SW 1271 (cell line): ENCODE results near the gene NFKBIL1.
"Not testable (repeated sequence)": the region's sequence is repeated elsewhere in the genome, so short reads cannot be mapped to it uniquely, and the experiment has no call there.

Experiments used
- DNase-seq, 2 experiments: peaks; one replicate each; lab custom pipeline; 2025; lab: John Stamatoyannopoulos, UW

NFKBIL1 gene

GRCh38 chr6:31580807-31581433 lies 33.5 kb downstream of the NFKBIL1 start:
- peak; percentile 30 to 85 for DNase-seq

GRCh38 chr6:31581434-31582229 lies 34.2 kb downstream of the NFKBIL1 start:
- no peak for DNase-seq

- DNase-seq = no peak
These were observed 34.8 kb downstream of the NFKBIL1 start, which contains the start of gene LTB for GRCh38 chr6:31582230-31582643. LTB (minus strand) TSS chr6:31582424; CDS start chr6:31582417, 7 bp downstream.

GRCh38 chr6:31585491-31585890 lies 38.1 kb downstream of the NFKBIL1 start:
- DNase-seq = peak in 1 of 2 experiments; percentile 45

GRCh38 chr6:31586008-31586407 lies 38.6 kb downstream of the NFKBIL1 start, which contains the start of gene LST1:
LST1 (plus strand) TSS chr6:31586277; CDS start chr6:31587300, 1,023 bp downstream.
- DNase-seq = no peak

- DNase-seq = no peak
These were observed 39.3 kb downstream of the NFKBIL1 start for GRCh38 chr6:31586599-31587281.

GRCh38 chr6:31587791-31588777 lies 40.7 kb downstream of the NFKBIL1 start:
- no peak for DNase-seq

- DNase-seq = no peak
These were observed 41.7 kb downstream of the NFKBIL1 start for GRCh38 chr6:31588871-31589650.

GRCh38 chr6:31590691-31591090 lies 43.3 kb downstream of the NFKBIL1 start:
- not testable (repeated sequence) for DNase-seq

GRCh38 chr6:31592396-31592771 lies 45.0 kb downstream of the NFKBIL1 start:
- no peak for DNase-seq

GRCh38 chr6:31597006-31597405 lies 49.6 kb downstream of the NFKBIL1 start:
- DNase-seq = peak; percentile 24 to 61

- no peak for DNase-seq
These were observed 59.9 kb downstream of the NFKBIL1 start for GRCh38 chr6:31607317-31607716.
